Measurements from ENCODE around the gene GRK5. TPM values are rescaled to one million over a fixed set of nuclear protein-coding genes. Genes with fewer than 3 reads are reported as not detected.

The GRK5 gene
- total RNA-seq, 4 donors from 2014 or later = 6.2 to 12.5 (median 9.1) TPM

GRCh38 chr10:119319161-119319919 lies 112.0 kb downstream of the GRK5 start:
- H3K36me3 ChIP-seq = no peaks in the 10 kb centered on the region
- H3K27me3 ChIP-seq = no peaks in the 10 kb centered on the region
- no peaks in the 10 kb centered on the region for H3K9me3 ChIP-seq
- no peak for TF ChIP-seq POLR2A (IDR thresholded peaks at IDR 0.05)
- no peak for TF ChIP-seq CTCF (IDR thresholded peaks at IDR 0.05 in 4 of 5, conservative IDR thresholded peaks at IDR 0.05 in 1 of 5)
- in situ Hi-C loops (cut with MboI; ENCODE audit: low sequenced_read_pairs in 4 of 4) = no loop called here
- no peak overlapping the region for H3K27ac ChIP-seq
- H3K4me3 ChIP-seq = no peak overlapping the region
- ATAC-seq = no peak
- no peak for DNase-seq
- intact Hi-C loops (cut with DNase I; ENCODE audit: low total_unique reads) = loop anchor here (5.0 kb wide), 1 partner anchor 112 kb away; the partner anchor contains the start of gene GRK5
- H3K4me1 ChIP-seq = peaks cover 20 to 24% of the 10 kb centered on the region in 2 donors

GRCh38 chr10:119319920-119320258 lies 112.5 kb downstream of the GRK5 start:
- H3K9me3 ChIP-seq = no peaks in the 10 kb centered on the region
- H3K27me3 ChIP-seq = no peaks in the 10 kb centered on the region
- peaks cover 18 to 19% of the 10 kb centered on the region in 2 donors for H3K4me1 ChIP-seq
- intact Hi-C loops (cut with DNase I; ENCODE audit: low total_unique reads) (loop anchor here (5.0 kb wide), 1 partner anchor 113 kb away; the partner anchor contains the start of gene GRK5), in situ Hi-C loops (cut with MboI; ENCODE audit: low sequenced_read_pairs in 4 of 4) (no loop called here)
- no peaks in the 10 kb centered on the region for H3K36me3 ChIP-seq
- no peak overlapping the region for H3K27ac ChIP-seq
- DNase-seq = no peak
- TF ChIP-seq POLR2A (IDR thresholded peaks at IDR 0.05) = no peak
- no peak overlapping the region for H3K4me3 ChIP-seq
- no peak for ATAC-seq

- H3K4me1 ChIP-seq = peaks cover 7 to 8% of the 10 kb centered on the region in 2 donors
- in situ Hi-C loops (cut with MboI; ENCODE audit: low sequenced_read_pairs in 4 of 4) = no loop called here
- H3K36me3 ChIP-seq = no peaks in the 10 kb centered on the region
These were observed 113.6 kb downstream of the GRK5 start for GRCh38 chr10:119320981-119321380.

GRCh38 chr10:119323085-119324016 lies 116.0 kb downstream of the GRK5 start:
- Histone ChIP-seq H3K4me3 (no peak overlapping the region), H3K27me3 (no peaks in the 10 kb centered on the region), H3K9me3 (no peaks in the 10 kb centered on the region), H3K36me3 (no peaks in the 10 kb centered on the region), H3K4me1 (no peaks in the 10 kb centered on the region), H3K27ac (peak overlapping the region in 1 of 4 donors; percentile 15)
- in situ Hi-C loops (cut with MboI; ENCODE audit: low sequenced_read_pairs in 4 of 4) = no loop called here
- TF ChIP-seq CTCF (IDR thresholded peaks at IDR 0.05 in 4 of 5, conservative IDR thresholded peaks at IDR 0.05 in 1 of 5) (no peak), POLR2A (IDR thresholded peaks at IDR 0.05) (no peak)
- ATAC-seq = no peak
- DNase-seq = no peak
- intact Hi-C loops (cut with DNase I; ENCODE audit: low total_unique reads) = no loop called here

More at GRCh38 chr10:119320981-119321380, 113.6 kb downstream of the GRK5 start:
- no peak for TF ChIP-seq CTCF (IDR thresholded peaks at IDR 0.05 in 4 of 5, conservative IDR thresholded peaks at IDR 0.05 in 1 of 5)
- TF ChIP-seq POLR2A (IDR thresholded peaks at IDR 0.05) = no peak
- H3K27me3 ChIP-seq = no peaks in the 10 kb centered on the region
- intact Hi-C loops (cut with DNase I; ENCODE audit: low total_unique reads) = no loop called here
- no peaks in the 10 kb centered on the region for H3K9me3 ChIP-seq
- H3K27ac ChIP-seq = no peak overlapping the region
- ATAC-seq = no peak
- no peak for DNase-seq
- no peak overlapping the region for H3K4me3 ChIP-seq

- Histone ChIP-seq H3K27me3 (no peaks in the 10 kb centered on the region), H3K4me3 (no peak overlapping the region), H3K9me3 (no peaks in the 10 kb centered on the region), H3K4me1 (no peaks in the 10 kb centered on the region), H3K27ac (no peak overlapping the region), H3K36me3 (no peaks in the 10 kb centered on the region)
- in situ Hi-C loops (cut with MboI; ENCODE audit: low sequenced_read_pairs in 4 of 4) = no loop called here
- no peak for TF ChIP-seq CTCF (IDR thresholded peaks at IDR 0.05 in 4 of 5, conservative IDR thresholded peaks at IDR 0.05 in 1 of 5)
- no peak for TF ChIP-seq POLR2A (IDR thresholded peaks at IDR 0.05)
- ATAC-seq (no peak), DNase-seq (no peak)
- intact Hi-C loops (cut with DNase I; ENCODE audit: low total_unique reads) = no loop called here
These were observed 117.8 kb downstream of the GRK5 start for GRCh38 chr10:119325131-119325530.
